WI38 (cell line): ENCODE results near the gene PLCD1.

ENCODE experiments used
- H3K4me3 ChIP-seq: 2 replicates; pipeline ENCODE4 v1.5.1; 2011; ENCODE audit warnings: low read depth, mild to moderate bottlenecking, control low read depth, low read length
- CTCF ChIP-seq: IDR thresholded peaks from 2 replicates; pipeline ENCODE4 v1.5.1; 2012; ENCODE audit warnings: low read depth, mild to moderate bottlenecking, control low read depth, low read length

Gene PLCD1

GRCh38 chr3:37963635-37964034 lies 65.8 kb downstream of the PLCD1 start:
- no peak for TF ChIP-seq CTCF
- H3K4me3 ChIP-seq: no peak overlapping the region

- H3K4me3 ChIP-seq: no peak overlapping the region
- no peak for TF ChIP-seq CTCF
These were observed 66.4 kb downstream of the PLCD1 start for GRCh38 chr3:37963016-37963415.

GRCh38 chr3:37961622-37962431 lies 67.6 kb downstream of the PLCD1 start:
- H3K4me3 ChIP-seq: no peak overlapping the region
- TF ChIP-seq CTCF: no peak

- no peak overlapping the region for H3K4me3 ChIP-seq
- TF ChIP-seq CTCF: no peak
These were observed 71.9 kb downstream of the PLCD1 start for GRCh38 chr3:37957539-37957936.
